CD14-positive monocyte (primary cell): ENCODE data around the gene PCBP3. TPM values are rescaled to one million over a fixed set of nuclear protein-coding genes. Genes with fewer than 3 reads are reported as not detected.

Source experiments
- DNase-seq, 3 donors: peaks; one replicate each; pipeline ENCODE4 v3.0.0-alpha.2; 2011 to 2022
- H2AFZ ChIP-seq: 2 replicates; pipeline ENCODE4 v1.6.0; 2012; ENCODE audit warnings: mild to moderate bottlenecking, low read depth, low read length, inconsistent platforms; ENCODE audit not compliant: insufficient read depth, poor library complexity, severe bottlenecking
- H3K27ac ChIP-seq, 2 donors: 1 replicate in 1 of 2; 2 replicates in 1 of 2; pipeline ENCODE4 v1.5.1; 2012 to 2013; ENCODE audit warnings: low read length in 2 of 2, control low read depth in 1 of 2, inconsistent platforms in 1 of 2, low read depth in 1 of 2, mild to moderate bottlenecking in 1 of 2
- H3K27me3 ChIP-seq, 2 donors: one replicate each; pipeline versions ENCODE4 v1.6.0 to v1.6.1; 2011 to 2013; ENCODE audit warnings: low read length in 2 of 2; ENCODE audit not compliant: control insufficient read depth in 2 of 2, insufficient read depth in 2 of 2
- H3K36me3 ChIP-seq, 2 donors: replicated peaks in 1 of 2; 1 replicate in 1 of 2; 2 replicates in 1 of 2; pipeline versions ENCODE4 v1.5.1 to v1.6.1; 2012 to 2013; ENCODE audit warnings: low read length in 2 of 2, control low read depth in 1 of 2, inconsistent platforms in 1 of 2, mild to moderate bottlenecking in 1 of 2; ENCODE audit not compliant: insufficient read depth in 2 of 2, control insufficient read depth in 1 of 2
- H3K4me1 ChIP-seq, 2 donors: 1 replicate in 1 of 2; 2 replicates in 1 of 2; pipeline versions ENCODE4 v1.5.1 to v1.6.1; 2012 to 2013; ENCODE audit warnings: low read length in 2 of 2, control low read depth in 1 of 2, inconsistent platforms in 1 of 2, mild to moderate bottlenecking in 1 of 2, moderate library complexity in 1 of 2; ENCODE audit not compliant: insufficient read depth in 2 of 2, control insufficient read depth in 1 of 2
- H3K4me2 ChIP-seq: replicated peaks from 2 replicates; pipeline ENCODE3; 2012; ENCODE audit warnings: low read length, moderate library complexity, mild to moderate bottlenecking; ENCODE audit not compliant: poor library complexity, severe bottlenecking; ENCODE audit errors: extremely low read depth
- H3K4me3 ChIP-seq, 3 experiments: fragments of 200-600 bp in 1 of 3; sonication (generic) in 1 of 3; replicated peaks in 1 of 3; 1 replicate in 2 of 3; 2 replicates in 1 of 3; pipeline ENCODE4 v1.5.1; 2011 to 2013; ENCODE audit warnings: low read length in 3 of 3, mild to moderate bottlenecking in 3 of 3, control low read depth in 2 of 3, low read depth in 2 of 3, inconsistent platforms in 1 of 3, moderate library complexity in 1 of 3
- H3K79me2 ChIP-seq: 2 replicates; pipeline ENCODE4 v1.6.0; 2012; ENCODE audit warnings: mild to moderate bottlenecking, control low read depth, inconsistent platforms, low read length, moderate library complexity; ENCODE audit not compliant: insufficient read depth
- H3K9ac ChIP-seq: 2 replicates; pipeline ENCODE4 v1.6.0; 2017; ENCODE audit warnings: low read length, mild to moderate bottlenecking; ENCODE audit not compliant: insufficient read depth, poor library complexity, severe bottlenecking
- H3K9me3 ChIP-seq, 2 donors: replicated peaks in 1 of 2; 1 replicate in 1 of 2; 2 replicates in 1 of 2; pipeline versions ENCODE4 v1.5.1 to v1.6.1; 2012 to 2013; ENCODE audit warnings: low read length in 2 of 2, control low read depth in 1 of 2; ENCODE audit not compliant: control insufficient read depth in 1 of 2, insufficient read depth in 1 of 2
- H4K20me1 ChIP-seq: 2 replicates; pipeline ENCODE4 v1.6.0; 2012; ENCODE audit warnings: mild to moderate bottlenecking, low read length, control low read depth, moderate library complexity; ENCODE audit not compliant: insufficient read depth
- H3K27ac Mint-ChIP-seq, 7 donors: one replicate each; pipeline ENCODE4 v1.8.0; 2020; ENCODE audit warnings: mild to moderate bottlenecking in 7 of 7, mixed read lengths in 7 of 7, moderate library complexity in 6 of 7, inconsistent platforms in 2 of 7
- H3K27me3 Mint-ChIP-seq, 3 donors: one replicate each; pipeline ENCODE4 v1.8.0; 2021 to 2022; ENCODE audit warnings: low read depth in 3 of 3, mild to moderate bottlenecking in 3 of 3, mixed read lengths in 3 of 3, moderate library complexity in 3 of 3, inconsistent platforms in 1 of 3
- H3K36me3 Mint-ChIP-seq, 2 donors: one replicate each; pipeline ENCODE4 v1.8.0; 2020; ENCODE audit warnings: mixed read lengths in 2 of 2, inconsistent platforms in 1 of 2, mild to moderate bottlenecking in 1 of 2
- H3K4me1 Mint-ChIP-seq: one replicate; pipeline ENCODE4 v1.8.0; 2020; ENCODE audit warnings: mild to moderate bottlenecking, mixed read lengths
- H3K4me3 Mint-ChIP-seq, 2 donors: one replicate each; pipeline ENCODE4 v1.8.0; 2020; ENCODE audit warnings: mild to moderate bottlenecking in 2 of 2, mixed read lengths in 2 of 2, moderate library complexity in 1 of 2
- H3K9me3 Mint-ChIP-seq, 7 donors: one replicate each; pipeline ENCODE4 v1.8.0; 2020 to 2022; ENCODE audit warnings: mixed read lengths in 7 of 7, mild to moderate bottlenecking in 6 of 7, moderate library complexity in 6 of 7, inconsistent platforms in 2 of 7
- CTCF ChIP-seq: fragments of 200-600 bp; IDR thresholded peaks from one replicate; pipeline ENCODE4 v1.8.0; 2022; ENCODE audit warnings: antibody characterized with exemption, mild to moderate bottlenecking
- WGBS: methylation state at CpG from one replicate; pipeline ENCODE4 v1.1.5; 2013; ENCODE audit warnings: missing lambda C conversion rate; ENCODE audit not compliant: insufficient coverage; 5-methylcytosine and 5-hydroxymethylcytosine counted together
- intact Hi-C, 2 donors: fragments of 100-400 bp; cut with micrococcal nuclease; formaldehyde crosslinking; loops; one replicate each; pipeline versions ENCODE4 v1.15.0 to v1.15.1; 2023
- polyA plus RNA-seq, 3 donors: library from polyadenylated mRNA; depleted of rRNA in 1 of 3; unstranded in 2 of 3; stranded (reverse) in 1 of 3; fragments of 300-500 nt in 2 of 3; fragments of >200 nt in 1 of 3; fragmentation: Illumina TruSeq in 2 of 3; gene quantifications; 1 replicate in 2 of 3; 2 replicates in 1 of 3; pipeline ENCODE4 v1.2.3, GENCODE V29; 2012 to 2021

PCBP3 gene
- polyA plus RNA-seq, 3 donors = 0.34 to 0.49 TPM; not detected in 1

- 51% methylated on average over 6 of the region's 7 CpGs for WGBS
- no peaks in the 10 kb centered on the region for H3K79me2 ChIP-seq
- Mint-ChIP-seq H3K4me3 (no peak overlapping the region), H3K4me1 (no peaks in the 10 kb centered on the region), H3K27me3 (peaks cover 5 to 26% (median 18%) of the 10 kb centered on the region in 3 donors), H3K9me3 (peaks cover 10 to 22% (median 17%) of the 10 kb centered on the region in 7 donors), H3K27ac (no peak overlapping the region), H3K36me3 (no peaks in the 10 kb centered on the region)
- no peaks in the 10 kb centered on the region for H3K36me3 ChIP-seq
- H3K27ac ChIP-seq = no peak overlapping the region
- no peaks in the 10 kb centered on the region for H4K20me1 ChIP-seq
- no peak for DNase-seq
- H3K4me1 ChIP-seq = no peaks in the 10 kb centered on the region
- no peak overlapping the region for H3K9ac ChIP-seq
- peaks cover 3 to 15% of the 10 kb centered on the region in 2 donors for H3K9me3 ChIP-seq
- TF ChIP-seq CTCF = no peak
- intact Hi-C loops = no loop called here
- H3K27me3 ChIP-seq = no peaks in the 10 kb centered on the region
- no peak overlapping the region for H2AFZ ChIP-seq
- no peak overlapping the region for H3K4me3 ChIP-seq
- no peak overlapping the region for H3K4me2 ChIP-seq
Observed at GRCh38 chr21:45957981-45958600, 314.6 kb downstream of the PCBP3 start.

GRCh38 chr21:45959182-45959581, 315.7 kb downstream of the PCBP3 start:
- Histone ChIP-seq H3K79me2 (no peaks in the 10 kb centered on the region), H2AFZ (no peak overlapping the region), H4K20me1 (no peaks in the 10 kb centered on the region), H3K27me3 (no peaks in the 10 kb centered on the region), H3K36me3 (no peaks in the 10 kb centered on the region), H3K4me2 (no peak overlapping the region), H3K9me3 (peaks cover 3 to 15% of the 10 kb centered on the region in 2 donors), H3K4me1 (no peaks in the 10 kb centered on the region), H3K4me3 (no peak overlapping the region), H3K27ac (no peak overlapping the region), H3K9ac (no peak overlapping the region)
- DNase-seq = no peak
- intact Hi-C loops = no loop called here
- peaks cover 3 to 26% (median 16%) of the 10 kb centered on the region in 3 donors for H3K27me3 Mint-ChIP-seq
- H3K36me3 Mint-ChIP-seq = no peaks in the 10 kb centered on the region
- no CpG with 5 or more reads among the region's 5 CpGs for WGBS
- H3K4me1 Mint-ChIP-seq = no peaks in the 10 kb centered on the region
- no peak overlapping the region for H3K4me3 Mint-ChIP-seq
- H3K27ac Mint-ChIP-seq = no peak overlapping the region
- TF ChIP-seq CTCF = no peak
- H3K9me3 Mint-ChIP-seq = peaks cover 10 to 31% (median 21%) of the 10 kb centered on the region in 7 donors
